GM19463 (cell line): ENCODE measurements around the gene ARSD.

Source experiments
- ATAC-seq: cut with Tn5 transposase; IDR thresholded peaks from one replicate; pipeline ENCODE4 v1.9.1; 2021; ENCODE audit warnings: mild to moderate bottlenecking, moderate library complexity; ENCODE audit not compliant: unreplicated experiment

Gene ARSD

GRCh38 chrX:2862404-2862803 is 66.7 kb downstream of the ARSD start:
- no peak for ATAC-seq

DNA sequence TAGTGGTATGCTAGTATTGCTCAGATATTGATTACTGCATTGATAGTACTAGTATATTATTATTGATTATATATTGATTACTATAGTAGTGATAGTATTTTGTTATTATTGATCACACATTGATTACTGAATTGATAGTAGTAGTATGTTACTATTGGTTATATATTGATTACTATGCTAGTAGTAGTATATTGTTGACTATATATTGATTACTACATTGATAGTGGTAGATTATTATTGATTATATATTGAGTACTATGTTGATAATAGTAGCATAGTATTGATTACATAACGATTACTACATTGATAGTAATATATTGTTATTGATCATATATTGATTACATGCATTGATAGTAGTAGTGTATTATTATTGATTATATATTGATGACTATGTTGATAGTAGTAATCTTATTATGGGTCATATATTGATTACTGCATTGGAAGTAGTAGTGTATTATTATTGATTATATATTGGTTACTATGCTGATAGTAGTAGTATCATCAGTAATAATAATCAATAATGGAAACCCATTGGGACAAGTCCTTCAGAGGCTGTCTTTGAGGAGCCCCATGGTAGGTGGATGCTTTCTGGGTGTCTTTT is 69.8 kb downstream of the ARSD start:
- ATAC-seq: no peak

DNA sequence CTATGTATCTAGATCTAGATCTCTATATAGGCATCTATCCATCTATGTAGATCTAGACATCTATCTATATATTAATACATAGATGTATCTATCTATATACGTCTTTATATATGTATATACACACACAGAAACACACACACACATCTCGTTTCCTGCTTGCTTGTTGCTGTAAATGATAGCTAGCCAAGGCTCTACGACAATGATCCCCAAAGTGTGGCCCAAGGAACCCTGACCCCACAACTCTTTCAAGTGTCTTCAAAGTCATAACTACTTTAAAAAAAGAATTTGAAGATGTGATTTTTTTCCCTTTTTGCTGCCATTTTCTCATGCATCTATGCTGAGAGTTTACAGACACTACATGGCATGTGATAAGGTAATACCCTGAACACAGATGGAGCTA is 71.6 kb downstream of the ARSD start:
- ATAC-seq: no peak

GRCh38 chrX:2855761-2856160 is 73.4 kb downstream of the ARSD start:
- no peak for ATAC-seq

- no peak for ATAC-seq
Measured at GRCh38 chrX:2854918-2855317, 74.2 kb downstream of the ARSD start.
